PC-9 (cell line): ENCODE data around the gene PNMA8C. TPM values are rescaled to one million over a fixed set of nuclear protein-coding genes. Genes with fewer than 3 reads are reported as not detected.

Experiments
- BruUV-seq: library from RNA; stranded (reverse); fragments of 400-500 nt; replicated peaks from 2 replicates; lab custom pipeline; 2021; lab: Mats Ljungman, UMichigan
- CTCF ChIA-PET: fragments of 300-600 bp; sonication (Branson Sonifier 250); formaldehyde crosslinking; loops from one replicate; lab custom pipeline; 2022; ENCODE audit warnings: antibody characterized with exemption; lab: Charles Lee
- POLR2A ChIA-PET: fragments of 300-600 bp; sonication (Branson Sonifier 250); formaldehyde crosslinking; loops from one replicate; lab custom pipeline; 2022; ENCODE audit warnings: antibody characterized with exemption; ENCODE audit not compliant: unreplicated experiment; lab: Charles Lee
- DNase-seq, 2 experiments: peaks; one replicate each; pipeline versions ENCODE4 v3.0.0 to v3.0.0-alpha.2; 2015 to 2022; ENCODE audit warnings: mixed read lengths in 1 of 2
- H2AFZ ChIP-seq: fragments of 200-600 bp; sonication (generic); 2 replicates; pipeline ENCODE4 v1.8.1; 2017; ENCODE audit warnings: antibody characterized with exemption
- H3F3A ChIP-seq: fragments of 200-600 bp; sonication (generic); 2 replicates; pipeline ENCODE4 v1.8.1; 2017; ENCODE audit warnings: antibody characterized with exemption, mild to moderate bottlenecking, low read depth; ENCODE audit not compliant: insufficient read depth
- H3K27ac ChIP-seq: fragments of 200-600 bp; sonication (generic); 2 replicates; pipeline ENCODE4 v1.6.1; 2016; ENCODE audit warnings: mixed run types
- H3K27me3 ChIP-seq: fragments of 200-600 bp; sonication (generic); 2 replicates; pipeline ENCODE4 v1.6.1; 2016; ENCODE audit warnings: low read depth, mixed run types; ENCODE audit not compliant: insufficient read depth
- H3K36me3 ChIP-seq: fragments of 200-600 bp; sonication (generic); 2 replicates; pipeline ENCODE4 v1.6.1; 2016; ENCODE audit warnings: low read depth, mixed run types
- H3K4me1 ChIP-seq: fragments of 200-600 bp; sonication (generic); replicated peaks from 2 replicates; pipeline ENCODE4 v1.6.1; 2016; ENCODE audit warnings: mixed run types; ENCODE audit not compliant: insufficient read depth
- H3K4me2 ChIP-seq: fragments of 200-600 bp; sonication (generic); 2 replicates; pipeline ENCODE4 v1.6.1; 2017; ENCODE audit warnings: mixed run types
- H3K4me3 ChIP-seq: fragments of 200-600 bp; sonication (generic); 2 replicates; pipeline ENCODE4 v1.6.1; 2016; ENCODE audit warnings: mixed run types
- H3K79me2 ChIP-seq: fragments of 200-600 bp; sonication (generic); 2 replicates; pipeline ENCODE4 v1.6.1; 2017; ENCODE audit warnings: low read depth, mixed run types
- H3K9me2 ChIP-seq: fragments of 200-600 bp; sonication (generic); 2 replicates; pipeline ENCODE4 v1.8.1; 2017; ENCODE audit warnings: mild to moderate bottlenecking; ENCODE audit not compliant: insufficient read depth
- H3K9me3 ChIP-seq: fragments of 200-600 bp; sonication (generic); 2 replicates; pipeline ENCODE4 v1.8.1; 2016; ENCODE audit warnings: low read depth; ENCODE audit not compliant: insufficient read depth
- H4K20me1 ChIP-seq: fragments of 200-600 bp; sonication (generic); 2 replicates; pipeline ENCODE4 v1.8.1; 2017; ENCODE audit not compliant: insufficient read depth
- CTCF ChIP-seq: fragments of 200-600 bp; sonication (generic); conservative IDR thresholded peaks from 2 replicates; pipeline ENCODE4 v1.6.1; 2017; ENCODE audit warnings: mixed run types, antibody characterized with exemption, mild to moderate bottlenecking, moderate library complexity
- EZH2 ChIP-seq: fragments of 200-600 bp; sonication (generic); IDR thresholded peaks from 2 replicates; pipeline ENCODE4 v1.8.0; 2017; ENCODE audit warnings: antibody characterized with exemption, low read depth
- intact Hi-C: fragments of 100-400 bp; cut with micrococcal nuclease; formaldehyde crosslinking; loops from one replicate; pipeline ENCODE4 v1.10.0; 2022; ENCODE audit not compliant: unreplicated experiment
- total RNA-seq: library from RNA; stranded (reverse); gene quantifications from 2 replicates; pipeline ENCODE4 v1.2.3, GENCODE V29; 2021

The PNMA8C gene
- total RNA-seq, 1 experiment from 2014 or later: not detected

- no peaks in the 10 kb centered on the region for H3K36me3 ChIP-seq
- CTCF ChIA-PET: no interaction called here
- TF ChIP-seq CTCF: no peak
- TF ChIP-seq EZH2: no peak
- H3K4me1 ChIP-seq: peaks cover 5% of the 10 kb centered on the region; the same call in 1 of the 2 replicates
- intact Hi-C loops: no loop called here
- peaks cover 44% of the 10 kb centered on the region for H3K27me3 ChIP-seq
- DNase-seq: no peak
- POLR2A ChIA-PET: no interaction called here
- no peaks in the 10 kb centered on the region for H3K9me3 ChIP-seq
- no peaks in the 10 kb centered on the region for H3K9me2 ChIP-seq
- no peak overlapping the region for H3K4me3 ChIP-seq
- no peaks in the 10 kb centered on the region for H3F3A ChIP-seq
- H3K27ac ChIP-seq: no peak overlapping the region
- H4K20me1 ChIP-seq: no peaks in the 10 kb centered on the region
- no peak overlapping the region for H2AFZ ChIP-seq
- no peak overlapping the region for H3K4me2 ChIP-seq
- no peaks in the 10 kb centered on the region for H3K79me2 ChIP-seq
- no TSS peak for BruUV-seq
These were observed 17.4 kb downstream of the PNMA8C start for GRCh38 chr19:46411088-46411924.

- CTCF ChIA-PET: no interaction called here
- H3K4me2 ChIP-seq: no peak overlapping the region
- H3K9me3 ChIP-seq: no peaks in the 10 kb centered on the region
- no peak overlapping the region for H3K4me3 ChIP-seq
- intact Hi-C loops: no loop called here
- POLR2A ChIA-PET: interaction anchor here (0.7 kb wide), 1 partner anchor 80 kb away, joined by 7 read pairs; no protein-coding TSS in a partner anchor
- H3K27ac ChIP-seq: no peak overlapping the region
- no peaks in the 10 kb centered on the region for H3F3A ChIP-seq
- BruUV-seq: no TSS peak
- H3K36me3 ChIP-seq: no peaks in the 10 kb centered on the region
- H3K27me3 ChIP-seq: peaks cover 44% of the 10 kb centered on the region
- no peaks in the 10 kb centered on the region for H3K9me2 ChIP-seq
- H4K20me1 ChIP-seq: no peaks in the 10 kb centered on the region
- H2AFZ ChIP-seq: no peak overlapping the region
- TF ChIP-seq CTCF (no peak), EZH2 (no peak)
- DNase-seq: no peak
- H3K4me1 ChIP-seq: no peaks in the 10 kb centered on the region
- no peaks in the 10 kb centered on the region for H3K79me2 ChIP-seq
These were observed 18.3 kb downstream of the PNMA8C start for GRCh38 chr19:46410205-46411087.

- Histone ChIP-seq H3K27ac (no peak overlapping the region), H3K27me3 (peaks cover 44% of the 10 kb centered on the region), H3K36me3 (no peaks in the 10 kb centered on the region), H3K4me1 (no peaks in the 10 kb centered on the region), H3K4me3 (no peak overlapping the region), H3F3A (no peaks in the 10 kb centered on the region), H2AFZ (no peak overlapping the region), H3K79me2 (no peaks in the 10 kb centered on the region), H3K9me2 (no peaks in the 10 kb centered on the region), H3K9me3 (no peaks in the 10 kb centered on the region), H4K20me1 (no peaks in the 10 kb centered on the region), H3K4me2 (no peak overlapping the region)
- no peak for DNase-seq
- no TSS peak for BruUV-seq
- CTCF ChIA-PET: interaction anchor here (0.6 kb wide), 1 partner anchor 16 kb away, joined by 7 read pairs; no protein-coding TSS in a partner anchor
- TF ChIP-seq CTCF (no peak), EZH2 (no peak)
- intact Hi-C loops: no loop called here
- POLR2A ChIA-PET: no interaction called here
These were observed 19.5 kb downstream of the PNMA8C start for GRCh38 chr19:46409191-46409590.
